GM19468 (cell line): ENCODE results near the gene ZBTB24.

Experiments used
- ATAC-seq: cut with Tn5 transposase; IDR thresholded peaks from one replicate; pipeline ENCODE4 v1.9.1; 2021; ENCODE audit warnings: mild to moderate bottlenecking, moderate library complexity, moderate number of reproducible peaks; ENCODE audit not compliant: unreplicated experiment; ENCODE audit errors: extremely low read depth

The ZBTB24 gene

GRCh38 chr6:109453594-109454495, 29.2 kb downstream of the ZBTB24 start:
- no peak for ATAC-seq

- no peak for ATAC-seq
Observed at GRCh38 chr6:109453156-109453555, 29.9 kb downstream of the ZBTB24 start.

GRCh38 chr6:109452181-109452580, 30.8 kb downstream of the ZBTB24 start:
- ATAC-seq = no peak

GRCh38 chr6:109451376-109451775, 31.6 kb downstream of the ZBTB24 start:
- no peak for ATAC-seq

DNA sequence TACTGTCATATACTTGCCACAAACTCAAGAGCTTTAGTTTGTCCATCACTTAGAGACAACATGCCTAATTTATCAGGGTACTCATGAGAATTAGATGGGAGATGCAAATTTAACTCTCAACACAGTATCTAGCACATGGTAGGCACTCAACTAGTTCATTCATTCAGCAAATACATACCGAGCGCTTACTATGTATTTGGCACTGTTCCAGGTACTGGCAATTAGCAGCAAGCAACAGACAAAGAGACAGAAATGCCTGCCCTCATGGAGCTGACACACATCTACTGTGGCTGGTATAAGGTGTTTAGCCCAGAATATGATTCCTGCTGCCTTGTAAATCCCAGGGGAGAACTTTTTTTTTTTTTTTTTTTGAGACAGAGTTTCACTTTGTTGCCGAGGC, 32.2 kb downstream of the ZBTB24 start:
- no peak for ATAC-seq

DNA sequence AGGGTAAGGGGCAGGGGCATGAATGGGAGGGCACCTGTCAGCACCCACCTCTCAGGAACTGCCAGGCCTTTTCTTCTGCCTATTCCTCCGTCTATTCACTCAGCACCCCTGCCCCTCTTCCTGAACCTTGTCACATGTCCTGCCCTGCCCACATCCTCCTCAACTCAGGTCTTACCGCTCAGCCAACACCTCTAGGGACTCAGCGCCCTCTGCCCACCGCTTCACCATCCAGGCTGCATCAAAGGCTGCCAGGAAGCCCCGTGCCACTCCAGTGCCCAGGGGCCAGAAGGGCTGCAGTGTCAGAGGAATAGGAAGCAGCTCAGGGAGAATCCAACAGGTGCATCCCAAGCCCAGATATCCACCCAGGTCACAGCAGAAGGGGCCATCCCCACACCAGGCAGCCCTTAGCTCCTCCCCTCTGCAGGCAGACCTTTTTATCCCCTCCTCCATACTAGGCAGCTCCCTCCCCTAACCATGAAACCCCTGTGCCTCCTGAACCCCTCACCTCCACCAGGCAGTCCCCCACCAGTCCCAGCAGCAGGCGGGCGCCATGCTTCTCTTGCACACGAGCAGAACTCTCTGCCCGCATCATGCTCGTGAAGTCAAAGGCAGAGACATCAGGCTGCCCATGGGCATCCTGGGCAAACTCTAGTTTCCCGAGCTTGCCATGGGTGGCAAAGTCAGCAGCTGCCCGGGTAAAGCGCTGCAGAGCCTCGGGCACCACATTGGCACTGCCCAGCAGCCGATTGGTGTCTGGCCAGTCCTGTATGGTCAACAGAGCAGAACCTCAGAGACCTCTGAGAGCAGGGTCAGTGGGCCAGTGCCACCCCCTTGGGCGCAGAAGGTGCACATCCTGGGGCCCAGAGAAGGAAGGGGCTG, 33.0 kb downstream of the ZBTB24 start:
- no peak for ATAC-seq

DNA sequence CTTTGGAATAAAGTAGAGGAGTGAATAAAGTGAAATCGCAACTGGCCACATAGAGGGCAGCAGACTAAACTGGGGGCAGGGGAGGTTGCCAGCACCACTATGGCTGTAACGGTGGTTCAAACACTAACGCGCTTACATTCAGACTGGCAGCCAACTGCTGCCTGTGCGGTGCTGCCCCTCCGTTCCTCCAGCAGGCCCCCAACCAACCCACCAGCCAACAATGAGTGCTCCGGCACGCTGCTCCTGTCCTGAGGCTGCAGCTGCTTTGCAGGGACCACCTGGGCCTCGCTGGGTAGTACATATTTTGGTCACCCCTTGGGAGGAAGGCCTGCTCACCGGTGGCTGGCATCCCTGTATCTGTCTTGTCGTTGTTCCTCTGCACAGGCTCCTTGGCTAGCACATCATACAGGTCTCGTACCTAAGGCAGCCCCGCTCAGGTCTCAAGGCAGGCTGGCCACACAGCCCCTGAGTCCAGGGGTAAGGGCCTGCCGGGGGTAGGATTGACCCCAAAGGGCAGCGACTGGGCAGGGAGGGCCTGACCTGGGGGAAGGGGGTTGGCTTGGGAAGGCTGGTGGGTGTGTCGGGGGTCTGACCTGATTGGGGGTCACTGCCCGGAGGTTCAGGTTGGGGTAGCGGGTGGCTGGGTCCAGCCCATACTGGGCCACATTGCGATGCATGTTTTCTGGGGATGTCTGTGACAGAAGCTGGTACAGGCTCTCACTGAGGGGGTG, 33.8 kb downstream of the ZBTB24 start:
- no peak for ATAC-seq

- no peak for ATAC-seq
Observed at GRCh38 chr6:109448615-109449014, 34.4 kb downstream of the ZBTB24 start.

DNA sequence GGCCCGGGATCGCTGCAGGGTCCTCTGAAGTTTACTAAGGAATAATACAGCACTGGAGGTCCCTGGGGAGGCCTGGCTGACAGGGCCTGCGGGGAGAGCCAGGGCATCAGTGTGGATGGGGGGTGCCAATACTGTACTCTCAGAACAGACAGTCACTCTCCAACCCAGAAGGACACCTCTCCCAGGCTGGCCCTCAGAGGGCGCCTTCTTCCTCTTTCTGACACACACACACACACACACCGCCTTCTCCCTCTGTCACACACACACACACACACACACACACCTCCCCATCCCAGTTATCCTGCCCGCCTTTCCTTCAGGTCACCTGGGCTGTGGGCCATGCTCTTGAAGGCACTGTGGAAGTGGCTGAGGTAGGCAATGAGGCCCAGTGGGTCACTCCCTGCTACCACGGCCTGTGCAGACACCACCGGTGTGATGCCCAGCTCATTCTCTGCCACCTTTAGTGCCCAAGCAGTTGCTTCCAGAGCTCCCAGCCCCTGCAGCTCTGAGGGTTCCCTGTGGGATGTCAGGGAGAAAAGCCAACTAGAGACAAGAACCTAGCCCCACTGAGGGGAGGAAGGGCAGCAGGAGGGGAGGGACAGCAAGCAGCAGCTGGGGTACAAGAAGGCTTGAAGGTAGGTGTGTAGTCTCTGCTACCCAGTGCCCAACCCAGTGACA, 35.0 kb downstream of the ZBTB24 start:
- ATAC-seq = no peak

- ATAC-seq = no peak
Observed at GRCh38 chr6:109447087-109447486, 35.9 kb downstream of the ZBTB24 start.

GRCh38 chr6:109446541-109446940, 36.5 kb downstream of the ZBTB24 start:
- no peak for ATAC-seq

GRCh38 chr6:109446072-109446471, 36.9 kb downstream of the ZBTB24 start:
- ATAC-seq = no peak

GRCh38 chr6:109445382-109445781, 37.6 kb downstream of the ZBTB24 start:
- no peak for ATAC-seq

DNA sequence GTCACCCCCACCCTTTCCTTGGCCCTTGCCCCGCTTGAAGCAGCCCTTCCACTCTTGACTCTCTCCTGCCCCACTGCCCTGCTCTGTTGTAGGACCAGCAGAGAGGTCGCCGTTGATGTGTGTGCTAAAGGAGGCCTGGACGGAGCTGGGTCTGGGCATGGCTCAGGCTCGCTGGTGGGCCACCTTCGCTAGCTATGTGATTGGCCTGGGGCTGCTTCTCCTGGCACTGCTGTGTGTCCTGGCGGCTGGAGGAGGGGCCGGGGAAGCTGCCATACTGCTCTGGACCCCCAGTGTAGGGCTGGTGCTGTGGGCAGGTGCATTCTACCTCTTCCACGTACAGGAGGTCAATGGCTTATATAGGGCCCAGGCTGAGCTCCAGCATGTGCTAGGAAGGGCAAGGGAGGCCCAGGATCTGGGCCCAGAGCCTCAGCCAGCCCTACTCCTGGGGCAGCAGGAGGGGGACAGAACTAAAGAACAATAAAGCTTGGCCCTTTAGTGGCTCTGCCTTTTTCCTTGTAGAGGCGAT, 39.5 kb downstream of the ZBTB24 start:
- no peak for ATAC-seq

GRCh38 chr6:109442393-109442924, 40.6 kb downstream of the ZBTB24 start:
- no peak for ATAC-seq

DNA sequence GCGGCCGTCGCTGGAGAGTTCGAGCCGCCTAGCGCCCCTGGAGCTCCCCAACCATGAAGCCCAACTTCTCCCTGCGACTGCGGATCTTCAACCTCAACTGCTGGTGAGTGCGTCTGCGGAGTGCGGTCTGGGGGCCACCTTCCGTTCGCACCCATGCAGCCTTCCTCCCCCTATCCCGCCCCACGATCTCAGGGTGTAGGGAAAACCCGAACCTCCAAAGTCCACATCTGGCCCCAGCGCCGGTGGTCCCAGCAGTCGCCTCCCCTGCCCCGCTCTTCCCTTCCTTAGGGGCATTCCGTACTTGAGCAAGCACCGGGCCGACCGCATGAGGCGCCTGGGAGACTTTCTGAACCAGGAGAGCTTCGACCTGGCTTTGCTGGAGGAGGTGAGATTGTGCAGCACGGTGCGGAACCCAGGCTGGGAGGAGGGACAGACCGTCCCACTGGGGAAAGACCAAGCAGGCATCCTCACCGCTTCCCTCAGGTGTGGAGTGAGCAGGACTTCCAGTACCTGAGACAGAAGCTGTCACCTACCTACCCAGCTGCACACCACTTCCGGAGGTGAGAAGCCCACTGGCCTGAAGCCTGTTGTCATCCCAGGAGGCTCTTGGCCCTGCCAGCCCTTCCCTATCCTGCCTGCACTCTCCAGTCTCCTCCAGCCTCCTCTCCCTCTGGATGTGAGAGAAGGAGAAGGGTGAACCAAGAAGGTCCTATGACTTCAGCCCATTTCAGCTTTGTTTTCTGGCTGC, 41.8 kb downstream of the ZBTB24 start:
- no peak for ATAC-seq

GRCh38 chr6:109440331-109441068, 42.5 kb downstream of the ZBTB24 start, which contains the start of the genes PPIL6 and SMPD2:
Gene PPIL6 (minus strand): TSS chr6:109440628. CDS start chr6:109440590, 38 bp downstream.
Gene SMPD2 (plus strand): TSS chr6:109440724. CDS start chr6:109441122, 398 bp downstream.
- peak; percentile 77 for ATAC-seq

- ATAC-seq = no peak
Observed at GRCh38 chr6:109436041-109436440, 47.0 kb downstream of the ZBTB24 start.
